ENCODE data around the gene TEDC1. TPM values are rescaled to one million over a fixed set of nuclear protein-coding genes. Genes with fewer than 3 reads are reported as not detected.

TEDC1 gene
- total and polyA plus RNA-seq, 2 experiments from 2014 or later = 6.4 to 9.8 TPM

GRCh38 chr14:105456736-105457617 is 34.1 kb upstream of the TEDC1 start:
- Histone ChIP-seq H3K4me2 (ENCODE audit: unreplicated experiment) (no peak overlapping the region), H3K9me2 (ENCODE audit: insufficient read depth) (no peaks in the 10 kb centered on the region), H4K20me1 (ENCODE audit: insufficient read depth) (no peaks in the 10 kb centered on the region), H3K9ac (no peak overlapping the region), H2AFZ (no peak overlapping the region), H3F3A (ENCODE audit: insufficient read depth) (no peaks in the 10 kb centered on the region), H3K79me2 (ENCODE audit: insufficient read depth) (no peaks in the 10 kb centered on the region), H3K36me3 (ENCODE audit: low read depth) (no peaks in the 10 kb centered on the region; the same call in 1 of the 2 replicates), H3K4me3 (no peak overlapping the region), H3K27ac (no peak overlapping the region), H3K9me3 (ENCODE audit: low read depth) (no peaks in the 10 kb centered on the region), H3K27me3 (replicated peaks; ENCODE audit: insufficient read depth) (no peaks in the 10 kb centered on the region), H3K4me1 (ENCODE audit: insufficient read depth) (no peaks in the 10 kb centered on the region)
- in situ Hi-C loops (cut with MboI) = no loop called here
- WGBS, 2 experiments (ENCODE audit: low coverage in 1 of 2, low lambda C conversion rate in 2 of 2, missing lambda C conversion rate in 2 of 2) = 84 to 87% methylated on average over 22 of the region's 22 CpGs
- no peak for DNase-seq
- no peak for TF ChIP-seq EZH2phosphoT487 (IDR thresholded peaks at IDR 0.05; ENCODE audit: insufficient read depth, low read depth)
- TF ChIP-seq EZH2 (IDR thresholded peaks at IDR 0.05; ENCODE audit: insufficient read depth, poor library complexity, severe bottlenecking) = no peak

- no peak overlapping the region for H3K4me2 ChIP-seq (ENCODE audit: unreplicated experiment)
- in situ Hi-C loops (cut with MboI) = no loop called here
- no peak overlapping the region for H2AFZ ChIP-seq
- WGBS, 2 experiments (ENCODE audit: low coverage in 1 of 2, low lambda C conversion rate in 2 of 2, missing lambda C conversion rate in 2 of 2) = 92 to 93% methylated on average over 15 to 17 of the region's 18 CpGs
- no peaks in the 10 kb centered on the region for H3K9me3 ChIP-seq (ENCODE audit: low read depth)
- no peak overlapping the region for H3K4me3 ChIP-seq
- no peaks in the 10 kb centered on the region for H4K20me1 ChIP-seq (ENCODE audit: insufficient read depth)
- H3K9me2 ChIP-seq (ENCODE audit: insufficient read depth) = no peaks in the 10 kb centered on the region
- no peak overlapping the region for H3K27ac ChIP-seq
- no peaks in the 10 kb centered on the region for H3K79me2 ChIP-seq (ENCODE audit: insufficient read depth)
- TF ChIP-seq EZH2phosphoT487 (IDR thresholded peaks at IDR 0.05; ENCODE audit: insufficient read depth, low read depth) = no peak
- no peak for TF ChIP-seq EZH2 (IDR thresholded peaks at IDR 0.05; ENCODE audit: insufficient read depth, poor library complexity, severe bottlenecking)
- DNase-seq = no peak
- no peaks in the 10 kb centered on the region for H3K4me1 ChIP-seq (ENCODE audit: insufficient read depth)
- H3K9ac ChIP-seq = no peak overlapping the region
- H3K36me3 ChIP-seq (ENCODE audit: low read depth) = no peaks in the 10 kb centered on the region; the same call in 1 of the 2 replicates
- H3F3A ChIP-seq (ENCODE audit: insufficient read depth) = no peaks in the 10 kb centered on the region
- H3K27me3 ChIP-seq (replicated peaks; ENCODE audit: insufficient read depth) = no peaks in the 10 kb centered on the region
Measured at GRCh38 chr14:105458010-105458409, 33.0 kb upstream of the TEDC1 start.

- Histone ChIP-seq H3K27me3 (replicated peaks; ENCODE audit: insufficient read depth) (no peaks in the 10 kb centered on the region), H4K20me1 (ENCODE audit: insufficient read depth) (no peaks in the 10 kb centered on the region), H3K4me2 (ENCODE audit: unreplicated experiment) (no peak overlapping the region), H3K27ac (no peak overlapping the region), H3K36me3 (ENCODE audit: low read depth) (no peaks in the 10 kb centered on the region; the same call in 1 of the 2 replicates), H3K9me3 (ENCODE audit: low read depth) (no peaks in the 10 kb centered on the region), H3K9ac (no peak overlapping the region), H2AFZ (no peak overlapping the region), H3K4me1 (ENCODE audit: insufficient read depth) (no peaks in the 10 kb centered on the region), H3F3A (ENCODE audit: insufficient read depth) (no peaks in the 10 kb centered on the region), H3K4me3 (no peak overlapping the region), H3K79me2 (ENCODE audit: insufficient read depth) (no peaks in the 10 kb centered on the region), H3K9me2 (ENCODE audit: insufficient read depth) (no peaks in the 10 kb centered on the region)
- in situ Hi-C loops (cut with MboI) = no loop called here
- TF ChIP-seq EZH2 (IDR thresholded peaks at IDR 0.05; ENCODE audit: insufficient read depth, poor library complexity, severe bottlenecking) (no peak), EZH2phosphoT487 (IDR thresholded peaks at IDR 0.05; ENCODE audit: insufficient read depth, low read depth) (no peak)
- WGBS, 2 experiments (ENCODE audit: low coverage in 1 of 2, low lambda C conversion rate in 2 of 2, missing lambda C conversion rate in 2 of 2) = 87 to 89% methylated on average over 10 to 14 of the region's 14 CpGs
- DNase-seq = no peak
Measured at GRCh38 chr14:105458571-105458970, 32.5 kb upstream of the TEDC1 start.

GRCh38 chr14:105460116-105460515 is 30.9 kb upstream of the TEDC1 start:
- Histone ChIP-seq H3K9ac (no peak overlapping the region), H3K27ac (no peak overlapping the region), H3K27me3 (replicated peaks; ENCODE audit: insufficient read depth) (no peaks in the 10 kb centered on the region), H3K4me2 (ENCODE audit: unreplicated experiment) (no peak overlapping the region), H3K4me3 (no peak overlapping the region), H3K9me3 (ENCODE audit: low read depth) (no peaks in the 10 kb centered on the region), H3K79me2 (ENCODE audit: insufficient read depth) (no peaks in the 10 kb centered on the region), H3K9me2 (ENCODE audit: insufficient read depth) (no peaks in the 10 kb centered on the region), H3F3A (ENCODE audit: insufficient read depth) (no peaks in the 10 kb centered on the region), H3K4me1 (ENCODE audit: insufficient read depth) (no peaks in the 10 kb centered on the region), H2AFZ (no peak overlapping the region), H4K20me1 (ENCODE audit: insufficient read depth) (no peaks in the 10 kb centered on the region), H3K36me3 (ENCODE audit: low read depth) (no peaks in the 10 kb centered on the region; the same call in 1 of the 2 replicates)
- WGBS, 2 experiments (ENCODE audit: low coverage in 1 of 2, low lambda C conversion rate in 2 of 2, missing lambda C conversion rate in 2 of 2) = 90 to 100% methylated on average over 11 to 15 of the region's 17 CpGs
- in situ Hi-C loops (cut with MboI) = no loop called here
- no peak for DNase-seq
- TF ChIP-seq EZH2 (IDR thresholded peaks at IDR 0.05; ENCODE audit: insufficient read depth, poor library complexity, severe bottlenecking) (no peak), EZH2phosphoT487 (IDR thresholded peaks at IDR 0.05; ENCODE audit: insufficient read depth, low read depth) (no peak)
